H1 (cell line): ENCODE results near the gene SOST. TPM values are rescaled to one million over a fixed set of nuclear protein-coding genes. Genes with fewer than 3 reads are reported as not detected.
A peak's percentile ranks its signal among the peaks of the same experiment; 100 is the strongest.

ENCODE experiments used
- CTCF ChIA-PET: fragments of 300-600 bp; sonication (Branson Sonifier 250); formaldehyde crosslinking; loops from one replicate; lab custom pipeline; 2021; ENCODE audit not compliant: partially characterized antibody; lab: Charles Lee
- POLR2A ChIA-PET: fragments of 300-600 bp; sonication (Branson Sonifier 250); formaldehyde crosslinking; loops from one replicate; lab custom pipeline; 2021; ENCODE audit warnings: inconsistent platforms; ENCODE audit not compliant: partially characterized antibody; lab: Charles Lee
- DNase-seq, 2 experiments: peaks; one replicate each; pipeline versions ENCODE4 v3.0.0 to v3.0.0-alpha.2; 2010 to 2022; ENCODE audit warnings: low spot score in 2 of 2, low read depth in 1 of 2, mixed read lengths in 1 of 2
- FAIRE-seq: peaks from 2 replicates; lab custom pipeline; 2011; peaks lifted over from hg19 to GRCh38; lab: Jason Lieb, UNC
- H2AFZ ChIP-seq: 2 replicates; pipeline ENCODE4 v1.8.1; 2012; ENCODE audit warnings: low read length, inconsistent platforms
- H2AK5ac ChIP-seq: 2 replicates; pipeline ENCODE4 v1.6.1; 2013; ENCODE audit warnings: low read depth, low read length
- H2BK120ac ChIP-seq: replicated peaks from 2 replicates; pipeline ENCODE3; 2013; ENCODE audit warnings: low read depth, low read length, inconsistent platforms
- H2BK12ac ChIP-seq: 2 replicates; pipeline ENCODE4 v1.6.1; 2013; ENCODE audit warnings: low read depth, low read length
- H2BK15ac ChIP-seq: 2 replicates; pipeline ENCODE4 v1.6.1; 2013; ENCODE audit warnings: low read length
- H2BK20ac ChIP-seq: 2 replicates; pipeline ENCODE4 v1.6.1; 2013; ENCODE audit warnings: low read length
- H2BK5ac ChIP-seq: 2 replicates; pipeline ENCODE4 v1.6.1; 2013; ENCODE audit warnings: low read depth, low read length
- H3K14ac ChIP-seq: 2 replicates; pipeline ENCODE4 v1.6.1; 2013; ENCODE audit warnings: inconsistent platforms; ENCODE audit not compliant: insufficient read length
- H3K18ac ChIP-seq: 2 replicates; pipeline ENCODE4 v1.6.1; 2013; ENCODE audit warnings: low read length; ENCODE audit errors: extremely low read depth
- H3K23ac ChIP-seq: 2 replicates; pipeline ENCODE4 v1.6.1; 2013; ENCODE audit warnings: inconsistent platforms; ENCODE audit not compliant: insufficient read length
- H3K23me2 ChIP-seq: 2 replicates; pipeline ENCODE4 v1.6.1; 2013; ENCODE audit warnings: low read depth, low read length
- H3K27ac ChIP-seq: 2 replicates; pipeline ENCODE4 v1.6.1; 2011; ENCODE audit warnings: low read depth, low read length, inconsistent platforms
- H3K27me3 ChIP-seq, 4 experiments: replicated peaks in 1 of 4; 1 replicate in 1 of 4; 2 replicates in 3 of 4; pipeline versions ENCODE4 v1.6.1 to v1.8.1; 2011 to 2013; ENCODE audit warnings: low read length in 3 of 4, mild to moderate bottlenecking in 3 of 4, inconsistent platforms in 2 of 4, mixed read lengths in 2 of 4, moderate library complexity in 1 of 4; ENCODE audit not compliant: control insufficient read depth in 3 of 4, insufficient read depth in 3 of 4; ENCODE audit errors: extremely low read depth in 1 of 4
- H3K36me3 ChIP-seq, 4 experiments: 2 replicates each; pipeline versions ENCODE4 v1.6.1 to v1.8.1; 2011 to 2013; ENCODE audit warnings: mild to moderate bottlenecking in 4 of 4, low read length in 3 of 4, moderate library complexity in 2 of 4, control low read depth in 1 of 4, inconsistent platforms in 1 of 4; ENCODE audit not compliant: insufficient read depth in 4 of 4, control insufficient read depth in 2 of 4
- H3K4ac ChIP-seq: replicated peaks from 2 replicates; pipeline ENCODE3; 2013; ENCODE audit warnings: low read length, low read depth, mixed read lengths, inconsistent platforms; ENCODE audit not compliant: insufficient read length
- H3K4me1 ChIP-seq, 4 experiments: replicated peaks in 1 of 4; 1 replicate in 1 of 4; 2 replicates in 3 of 4; pipeline versions ENCODE4 v1.6.1 to v1.8.1; 2011 to 2013; ENCODE audit warnings: low read length in 3 of 4, inconsistent platforms in 2 of 4, mixed read lengths in 1 of 4; ENCODE audit not compliant: insufficient read depth in 4 of 4, control insufficient read depth in 3 of 4
- H3K4me2 ChIP-seq, 2 experiments: 2 replicates each; pipeline versions ENCODE4 v1.6.1 to v1.8.1; 2011 to 2013; ENCODE audit warnings: low read depth in 2 of 2, low read length in 2 of 2, control low read depth in 1 of 2, inconsistent platforms in 1 of 2, mild to moderate bottlenecking in 1 of 2; ENCODE audit not compliant: insufficient read depth in 1 of 2
- H3K4me3 ChIP-seq, 4 experiments: fragments of 200-600, 300-600 bp in 1 of 4; sonication (generic), shearing (Covaris generic), sonication (Bioruptor Twin) in 1 of 4; 2 replicates each; pipeline versions ENCODE4 v1.5.1 to v1.8.1; 2011 to 2016; ENCODE audit warnings: low read length in 4 of 4, low read depth in 3 of 4, control low read depth in 2 of 4, inconsistent platforms in 2 of 4, mild to moderate bottlenecking in 2 of 4, mixed read lengths in 1 of 4, moderate library complexity in 1 of 4; ENCODE audit not compliant: insufficient read depth in 2 of 4; ENCODE audit errors: extremely low read depth in 1 of 4
- H3K56ac ChIP-seq: replicated peaks from 2 replicates; pipeline ENCODE3; 2013; ENCODE audit warnings: low read depth, mild to moderate bottlenecking, mixed read lengths, low read length, inconsistent platforms; ENCODE audit not compliant: insufficient read length
- H3K79me1 ChIP-seq: 2 replicates; pipeline ENCODE4 v1.6.1; 2013; ENCODE audit warnings: low read depth, low read length, control low read depth
- H3K79me2 ChIP-seq, 2 experiments: 2 replicates each; pipeline versions ENCODE4 v1.6.1 to v1.8.1; 2012 to 2013; ENCODE audit warnings: low read length in 2 of 2, mild to moderate bottlenecking in 2 of 2, inconsistent platforms in 1 of 2; ENCODE audit not compliant: insufficient read depth in 2 of 2, control insufficient read depth in 1 of 2
- H3K9ac ChIP-seq, 4 experiments: replicated peaks in 1 of 4; 1 replicate in 1 of 4; 2 replicates in 3 of 4; pipeline versions ENCODE4 v1.6.1 to v1.8.1; 2011 to 2013; ENCODE audit warnings: low read depth in 3 of 4, low read length in 3 of 4, control low read depth in 2 of 4, mild to moderate bottlenecking in 2 of 4, moderate library complexity in 2 of 4, inconsistent platforms in 1 of 4; ENCODE audit errors: extremely low read depth in 1 of 4
- H3K9me3 ChIP-seq, 2 experiments: 2 replicates each; pipeline versions ENCODE4 v1.6.1 to v1.8.1; 2012 to 2013; ENCODE audit warnings: mild to moderate bottlenecking in 2 of 2, moderate library complexity in 2 of 2, control low read depth in 1 of 2, inconsistent platforms in 1 of 2, low read depth in 1 of 2, low read length in 1 of 2, mixed read lengths in 1 of 2; ENCODE audit not compliant: insufficient read depth in 2 of 2
- H4K20me1 ChIP-seq, 2 experiments: replicated peaks in 1 of 2; 2 replicates each; pipeline versions ENCODE3 to v1.8.1; 2011 to 2013; ENCODE audit warnings: inconsistent platforms in 2 of 2, low read length in 2 of 2, mild to moderate bottlenecking in 1 of 2; ENCODE audit not compliant: insufficient read depth in 2 of 2, control insufficient read depth in 1 of 2
- H4K5ac ChIP-seq: 2 replicates; pipeline ENCODE4 v1.6.1; 2013; ENCODE audit warnings: low read length, low read depth, mixed read lengths, inconsistent platforms; ENCODE audit not compliant: insufficient read length
- H4K8ac ChIP-seq: 2 replicates; pipeline ENCODE4 v1.8.0; 2013; ENCODE audit warnings: mild to moderate bottlenecking, moderate library complexity, low read length, inconsistent platforms; ENCODE audit not compliant: insufficient read depth; ENCODE audit errors: extremely low read depth
- H4K91ac ChIP-seq: replicated peaks from 2 replicates; pipeline ENCODE3; 2013; ENCODE audit warnings: low read length, mixed read lengths, inconsistent platforms; ENCODE audit not compliant: insufficient read length
- CBX8 ChIP-seq: fragments of 300-800, 300-1000 bp; sonication (generic); IDR thresholded peaks from 2 replicates; pipeline ENCODE4 v1.7.1; 2016; ENCODE audit warnings: low read depth, low read length, borderline replicate concordance
- TEAD4 ChIP-seq: IDR thresholded peaks from 2 replicates; pipeline ENCODE4 v1.6.1; 2012; ENCODE audit warnings: low read depth, low read length, inconsistent platforms, mixed read lengths
- WGBS, 2 experiments: shearing (Covaris generic) in 1 of 2; methylation state at CpG; one replicate each; pipeline versions ENCODE4 v1.1.6 to v1.1.7; 2013 to 2015; ENCODE audit warnings: low lambda C conversion rate in 2 of 2, mixed read lengths in 2 of 2, inconsistent platforms in 1 of 2, low coverage in 1 of 2, missing lambda C conversion rate in 1 of 2; ENCODE audit not compliant: insufficient replicate concordance in 2 of 2, insufficient coverage in 1 of 2, insufficient read length in 1 of 2; ENCODE audit errors: extremely low coverage in 1 of 2, missing lambda C conversion rate in 1 of 2; 5-methylcytosine and 5-hydroxymethylcytosine counted together
- polyA plus RNA-seq, 7 experiments: library from polyadenylated mRNA; depleted of rRNA in 3 of 7; stranded (reverse) in 5 of 7; unstranded in 2 of 7; fragments of >200 nt in 5 of 7; fragments of 200-250 nt in 2 of 7; gene quantifications; 1 replicate in 5 of 7; 2 replicates in 1 of 7; 4 replicates in 1 of 7; pipeline versions ENCODE4 v1.2.1 to v1.2.3, GENCODE V29; 2011 to 2013; ENCODE audit warnings: missing spikeins in 2 of 7, mixed read lengths in 2 of 7
- total RNA-seq: library from RNA; stranded (reverse); fragmentation: NEBNext Ultra II Directional; extraction: Animal tissue kit (Norgen Biotek cat#: 25700); gene quantifications from 2 replicates; pipeline ENCODE4 v1.2.1, GENCODE V29; 2021
- TF ChIP-seq, protein P1 (sequence below): IDR thresholded peaks from 2 replicates; pipeline ENCODE4 v1.6.1; 2011; ENCODE audit warnings: low read depth, mild to moderate bottlenecking, low read length; ENCODE audit not compliant: insufficient read depth

SOST gene
- total and polyA plus RNA-seq, 2 of the 8 experiments (the other 6 are each of a cell fraction or from before 2014, with no cell fraction given) = 0.08 TPM; not detected in 1

DNA sequence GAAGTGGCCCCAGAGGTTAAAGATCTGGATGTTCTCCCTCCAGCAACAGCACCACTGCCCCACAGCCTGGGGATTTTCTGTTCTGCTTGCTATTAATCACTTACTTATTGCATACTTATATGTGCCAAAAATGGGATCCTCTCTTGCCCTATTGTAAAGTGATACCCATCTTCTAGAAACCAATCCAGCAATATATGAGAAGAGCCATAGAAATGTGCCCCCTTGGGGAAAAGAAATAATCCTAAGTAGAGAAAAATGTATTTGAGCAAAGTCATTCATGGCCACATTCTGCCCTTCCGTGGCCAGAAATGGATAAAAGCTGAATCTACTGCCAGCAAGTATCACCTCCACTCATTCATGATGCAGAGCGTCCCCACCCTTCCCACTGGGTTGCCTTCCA lies 20.9 kb downstream of the SOST start:
- Histone ChIP-seq H3K23me2 (no peaks in the 10 kb centered on the region), H4K20me1 (no peaks in the 10 kb centered on the region), H3K4me1 (peaks cover 0 to 8% (median 2%) of the 10 kb centered on the region in 4 experiments; a peak in 3 of 7 replicates), H4K91ac (no peak overlapping the region), H3K18ac (no peak overlapping the region), H3K4me2 (no peak overlapping the region), H2AK5ac (0 out of 2 replicates have a peak overlapping the region, but pooled peaks have one; percentile 39), H2BK12ac (no peak overlapping the region), H3K14ac (no peak overlapping the region), H3K27me3 (no peaks in the 10 kb centered on the region), H2BK15ac (no peak overlapping the region), H3K4ac (no peak overlapping the region), H3K56ac (no peak overlapping the region), H3K79me2 (no peaks in the 10 kb centered on the region), H3K27ac (no peak overlapping the region), H4K5ac (no peak overlapping the region), H3K23ac (no peak overlapping the region), H2AFZ (no peak overlapping the region), H3K79me1 (no peaks in the 10 kb centered on the region), H2BK5ac (no peak overlapping the region), H3K9me3 (peaks cover 14 to 15% of the 10 kb centered on the region in 2 experiments; a peak in 3 of 4 replicates), H2BK120ac (no peak overlapping the region), H3K9ac (no peak overlapping the region), H4K8ac (no peak overlapping the region), H2BK20ac (no peak overlapping the region), H3K36me3 (no peaks in the 10 kb centered on the region), H3K4me3 (no peak overlapping the region)
- no peak for DNase-seq
- 85% methylated on average over 2 of the region's 2 CpGs; no CpG with 5 or more reads in 1 of the 2 experiments for WGBS, 2 experiments
- ChIA-PET POLR2A (interaction anchor here (1.5 to 1.8 kb wide), 2 partner anchors 9 to 13 kb away, joined by 3 to 5 read pairs; no protein-coding TSS in a partner anchor), CTCF (interaction anchor here (1.0 to 2.5 kb wide), 7 partner anchors 18 to 142 kb away, joined by 3 to 19 read pairs (median 6); no protein-coding TSS in a partner anchor)
- FAIRE-seq = no peak
- TF ChIP-seq, protein P1, sequence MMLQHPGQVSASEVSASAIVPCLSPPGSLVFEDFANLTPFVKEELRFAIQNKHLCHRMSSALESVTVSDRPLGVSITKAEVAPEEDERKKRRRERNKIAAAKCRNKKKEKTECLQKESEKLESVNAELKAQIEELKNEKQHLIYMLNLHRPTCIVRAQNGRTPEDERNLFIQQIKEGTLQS = no peak
- TF ChIP-seq CBX8 = no peak
- TF ChIP-seq TEAD4 = no peak
